Measurements from ENCODE around the gene PNPT1.
A peak's percentile ranks its signal among the peaks of the same experiment; 100 is the strongest.
"Not testable (repeated sequence)": the region's sequence is repeated elsewhere in the genome, so short reads cannot be mapped to it uniquely, and the experiment has no call there.

PNPT1 gene

DNA sequence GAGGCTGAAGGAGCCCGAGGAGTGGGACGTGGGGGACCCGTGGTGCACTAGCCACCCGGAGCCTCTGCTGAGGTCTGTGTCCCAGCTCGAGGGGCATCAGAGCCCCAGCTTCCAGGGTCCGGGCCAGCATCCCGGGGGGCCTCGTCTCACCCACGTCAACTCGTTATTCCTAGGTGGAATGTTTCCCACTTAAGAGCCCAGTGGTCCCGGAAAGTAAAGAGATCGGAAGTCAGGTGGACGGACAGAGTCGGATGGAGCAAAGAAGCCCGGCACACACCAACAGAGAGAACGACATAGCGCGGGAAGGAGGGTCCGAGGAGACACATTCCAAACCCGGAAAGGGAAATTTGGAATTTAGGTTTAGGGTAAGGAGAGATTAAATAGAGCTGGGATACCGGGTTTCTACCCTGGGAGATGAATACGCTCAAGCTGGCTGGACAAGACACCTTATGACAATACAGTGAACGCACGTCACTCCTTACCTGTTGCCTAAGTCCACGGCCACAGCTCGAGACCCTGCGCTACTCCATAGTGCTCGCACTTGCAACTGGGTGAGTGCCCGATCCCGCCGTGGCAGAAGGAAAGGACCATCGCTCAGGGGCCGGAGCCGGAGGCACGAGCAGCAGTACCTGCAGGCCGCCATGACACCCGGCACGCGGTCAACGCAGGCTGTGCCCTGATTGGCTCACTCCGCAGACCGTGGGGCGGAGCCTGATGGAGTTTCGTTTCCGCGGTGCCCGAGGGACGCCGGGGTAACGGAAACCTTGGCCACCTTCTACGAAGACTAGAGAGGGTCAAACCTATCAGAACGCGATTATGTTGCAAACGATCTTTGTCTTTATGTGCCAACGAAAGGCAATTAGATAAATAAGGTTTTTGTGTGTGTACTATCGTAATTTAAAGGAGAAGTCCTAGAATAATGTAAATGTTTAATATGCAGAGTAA, at the start of gene PNPT1:
TSS of gene PNPT1 (minus strand) at position 664 of the 945 bp plus-strand sequence. CDS start at position 643, 21 bp downstream.
- peak; percentile 77 for DNase-seq (ENCODE audit: low read depth)

DNA sequence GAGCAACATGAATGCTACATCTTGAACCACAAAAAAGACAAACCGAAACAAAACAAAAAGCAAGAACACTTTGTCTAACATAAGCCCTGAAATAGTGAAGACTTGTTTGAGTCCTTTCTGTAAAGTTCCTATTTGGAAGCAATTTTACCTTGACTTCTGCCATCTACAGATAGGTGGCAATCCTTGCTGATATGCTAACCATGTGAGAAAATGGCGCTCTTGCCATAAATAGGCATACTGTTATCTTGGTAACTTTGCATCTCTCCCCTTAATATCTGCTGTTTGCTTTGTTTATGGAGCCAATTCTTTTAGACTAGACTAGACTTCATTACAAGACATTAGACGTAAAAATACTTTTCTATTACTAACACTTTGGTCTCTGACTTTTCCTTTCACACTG, 49.4 kb upstream of the PNPT1 start:
- DNase-seq (ENCODE audit: low read depth), result no peak

DNA sequence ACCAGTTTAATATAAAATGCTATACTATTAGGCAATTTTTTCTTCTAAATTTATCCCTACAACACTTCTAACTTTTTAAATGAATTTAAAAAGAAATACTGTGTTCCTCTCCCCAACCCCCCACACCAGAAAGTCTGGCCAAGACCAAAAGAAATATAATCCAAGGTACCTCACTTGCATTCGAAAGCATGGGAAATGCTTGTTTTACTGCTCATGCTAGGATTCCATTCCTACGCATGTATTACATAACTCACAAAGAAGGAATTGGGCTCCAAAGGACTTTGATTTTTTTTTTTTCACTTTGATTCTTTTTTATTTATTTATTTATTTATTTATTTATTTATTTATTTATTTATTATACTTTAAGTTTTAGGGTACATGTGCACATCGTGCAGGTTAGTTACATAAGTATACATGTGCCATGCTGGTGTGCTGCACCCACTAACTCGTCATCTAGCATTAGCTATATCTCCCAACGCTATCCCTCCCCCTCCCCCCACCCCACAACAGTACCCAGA, 42.4 kb upstream of the PNPT1 start:
- DNase-seq (ENCODE audit: low read depth), result not testable (repeated sequence)

DNA sequence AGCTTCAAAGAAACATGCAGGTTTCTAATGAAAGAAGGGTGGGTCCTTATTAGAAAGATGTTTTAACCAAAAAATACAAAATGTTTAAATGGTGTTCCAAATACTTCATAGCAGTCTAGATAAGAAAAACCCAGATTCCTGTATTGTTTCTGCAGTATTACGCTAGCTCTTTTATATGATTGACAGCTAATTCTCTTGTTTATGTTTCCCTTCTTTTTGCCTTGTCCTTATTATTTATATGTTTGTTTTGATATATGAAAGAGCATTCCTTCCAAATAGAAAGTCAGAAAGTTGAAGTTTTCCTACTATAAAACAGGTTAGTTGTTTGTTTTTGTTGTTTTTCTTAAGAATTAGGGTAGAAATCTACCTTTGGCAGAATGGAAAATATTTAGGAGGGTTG, 41.1 kb upstream of the PNPT1 start:
- DNase-seq (ENCODE audit: low read depth), result no peak

DNA sequence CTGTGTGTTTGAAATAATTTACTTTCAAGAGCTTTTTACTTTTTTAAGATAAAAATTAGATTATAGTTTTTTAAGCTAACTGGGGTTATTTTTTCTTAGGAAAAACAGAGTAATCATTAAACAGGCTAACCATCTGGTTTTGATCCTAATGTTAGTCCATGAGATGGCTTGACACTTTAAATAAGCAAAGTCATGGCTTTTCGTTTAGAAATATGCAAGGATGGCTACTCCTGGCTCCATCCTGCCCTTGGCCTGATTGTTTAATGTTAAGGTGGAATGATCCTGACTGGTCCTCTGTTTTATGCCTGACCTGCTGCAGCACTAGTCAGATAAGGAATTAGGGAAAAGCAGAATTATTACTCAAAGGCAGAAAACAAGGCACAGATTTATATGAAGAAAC, 39.7 kb upstream of the PNPT1 start:
- no peak for DNase-seq (ENCODE audit: low read depth)

DNA sequence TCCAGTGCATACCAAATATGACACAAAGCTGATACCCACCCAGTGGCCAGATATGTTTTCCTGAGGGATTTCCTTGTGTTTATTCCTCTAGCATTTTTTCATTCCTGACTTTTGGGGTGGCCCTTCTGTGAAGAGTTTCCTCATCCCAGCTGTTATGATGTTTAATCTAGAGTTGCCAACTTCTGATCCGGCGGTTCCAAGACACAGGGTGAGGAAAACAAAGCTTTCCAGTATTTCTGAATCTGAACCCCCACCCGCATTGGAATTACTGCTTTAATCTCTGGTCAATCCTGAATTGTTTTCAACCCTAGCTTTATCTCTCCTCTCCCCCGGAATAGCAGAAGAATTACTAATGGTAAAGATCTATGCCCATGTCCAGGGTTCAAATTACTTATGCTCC, 39.2 kb upstream of the PNPT1 start:
- DNase-seq (ENCODE audit: low read depth), result no peak

DNA sequence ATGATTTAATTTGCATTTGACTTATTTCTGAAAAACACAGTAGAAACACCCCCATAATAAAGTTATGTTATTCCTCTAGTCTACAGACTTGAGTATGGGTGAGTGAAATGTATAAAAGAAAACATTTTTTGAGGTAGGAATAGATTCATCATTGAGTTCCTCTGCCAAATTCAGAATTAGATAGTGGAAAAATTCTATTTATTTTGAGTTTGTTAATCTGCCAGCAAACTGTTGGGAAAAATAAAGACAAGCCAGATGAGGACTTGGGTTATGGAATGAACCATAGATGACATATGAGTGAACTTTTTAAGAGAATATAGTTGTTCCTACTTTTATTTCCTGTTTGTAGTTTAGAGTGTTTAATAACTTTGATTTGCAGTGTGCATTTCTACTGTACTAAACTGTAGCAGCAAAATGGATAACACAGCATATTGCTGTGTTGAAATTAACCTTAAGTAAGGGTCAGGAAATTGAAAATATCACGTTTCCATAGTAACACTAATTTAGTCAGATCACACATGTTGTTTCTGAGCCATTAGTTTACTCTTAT, 35.6 kb upstream of the PNPT1 start:
- DNase-seq (ENCODE audit: low read depth), result no peak

DNA sequence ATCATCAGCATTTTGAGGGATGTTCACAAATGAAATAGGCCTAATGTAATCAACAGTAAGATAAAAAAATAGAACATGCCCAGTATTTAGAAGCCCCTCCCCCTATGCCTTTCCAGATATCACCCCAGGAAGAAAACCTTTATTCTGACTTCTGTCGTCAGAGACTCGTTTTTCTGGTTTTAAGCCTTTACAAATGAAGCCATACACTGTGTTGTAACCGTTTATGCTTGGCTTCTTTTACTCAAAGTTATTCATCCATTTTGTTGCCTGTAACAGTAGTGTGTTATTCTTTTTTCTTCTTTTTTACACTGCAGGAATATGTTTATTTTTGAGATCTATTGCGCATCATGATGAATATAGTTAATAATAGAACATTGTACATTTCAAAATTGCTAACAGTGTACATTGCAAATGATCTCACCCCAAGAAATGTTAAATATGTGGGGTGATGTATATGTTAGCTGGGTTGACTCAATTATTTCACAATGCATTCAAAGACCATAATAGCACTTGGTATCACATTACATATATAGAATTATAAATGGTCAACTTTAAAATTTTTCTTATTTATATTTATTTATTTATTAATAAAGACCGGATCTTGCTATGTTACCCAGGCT, 28.1 kb upstream of the PNPT1 start:
- DNase-seq (ENCODE audit: low read depth), result no peak

DNA sequence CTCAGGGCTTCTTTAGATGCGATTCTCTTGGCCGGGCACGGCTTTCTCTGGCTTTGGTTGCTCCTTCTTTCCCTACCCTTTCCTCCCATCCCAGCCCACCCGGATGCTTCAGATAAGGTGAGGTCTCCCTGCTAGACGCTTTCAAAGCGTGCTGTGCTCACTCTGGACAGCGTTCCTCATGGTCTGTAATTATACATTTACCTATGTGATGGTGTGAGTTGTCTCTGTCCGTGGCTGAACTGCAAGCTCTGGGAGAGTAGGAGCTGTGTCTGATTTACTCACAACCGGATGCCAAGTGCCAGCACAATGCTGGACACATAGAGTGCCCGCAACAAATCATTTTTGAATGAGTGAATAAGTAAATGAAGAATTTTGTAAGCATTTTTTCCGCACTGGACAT, 26.8 kb upstream of the PNPT1 start:
- no peak for DNase-seq (ENCODE audit: low read depth)

DNA sequence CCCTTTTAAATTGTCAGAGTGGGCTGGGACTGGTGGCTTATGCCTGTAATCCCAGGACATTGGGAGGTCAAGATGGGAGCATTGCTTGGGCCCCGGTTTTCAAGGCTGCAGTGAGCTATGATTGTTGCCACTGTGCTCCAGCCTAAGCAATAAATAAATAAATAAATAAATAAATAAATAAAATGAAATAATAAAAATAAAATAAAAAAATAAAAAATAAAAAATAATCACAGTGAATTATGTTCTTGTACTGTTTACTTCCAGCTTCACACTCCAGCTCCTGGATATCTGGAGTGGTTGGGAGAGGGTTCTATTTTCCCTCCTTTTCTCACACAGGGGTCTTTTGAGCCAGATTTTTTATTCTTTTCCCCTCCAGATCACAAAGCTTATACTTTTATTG, 26.2 kb upstream of the PNPT1 start:
- DNase-seq (ENCODE audit: low read depth), result no peak

DNA sequence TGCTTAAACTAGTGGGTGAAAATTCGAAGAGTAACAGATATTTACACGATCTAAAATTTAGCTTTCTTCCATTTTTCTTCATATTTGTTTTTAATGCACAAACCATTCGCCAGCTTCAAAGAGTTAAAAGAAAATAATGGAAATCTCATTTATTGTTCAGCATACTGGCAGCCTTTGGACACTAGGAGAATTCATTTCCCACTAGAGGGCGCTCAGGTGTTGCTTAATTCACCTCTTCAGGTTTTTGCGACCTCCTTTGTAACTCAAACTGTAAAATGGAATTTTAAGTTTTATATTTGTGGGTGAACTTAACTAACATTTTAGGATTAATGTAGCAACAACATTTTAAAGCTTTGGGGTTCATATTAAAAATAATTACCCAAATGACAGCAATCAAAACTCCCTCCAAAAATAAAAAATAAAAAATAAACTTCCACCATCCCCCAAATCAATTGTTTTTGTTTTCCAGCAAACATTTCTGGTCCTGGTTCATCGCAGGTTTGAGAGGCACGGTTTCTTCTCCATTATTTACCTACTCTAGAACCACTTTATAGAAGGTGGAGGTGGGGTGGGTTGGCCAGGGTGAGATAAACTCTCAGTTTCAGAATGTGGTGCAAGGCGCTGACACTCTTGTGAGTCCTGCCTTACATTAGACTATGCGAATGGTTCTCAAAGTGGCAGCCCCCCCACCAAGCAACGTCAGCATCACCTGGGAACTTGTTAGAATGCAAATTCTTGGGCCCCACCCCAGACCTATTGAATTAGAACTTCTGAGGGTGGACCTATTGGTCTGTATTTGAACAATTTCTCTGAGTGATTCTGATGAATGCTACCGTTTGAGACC, 24.7 kb upstream of the PNPT1 start:
- peak; percentile 14 for DNase-seq (ENCODE audit: low read depth)

DNA sequence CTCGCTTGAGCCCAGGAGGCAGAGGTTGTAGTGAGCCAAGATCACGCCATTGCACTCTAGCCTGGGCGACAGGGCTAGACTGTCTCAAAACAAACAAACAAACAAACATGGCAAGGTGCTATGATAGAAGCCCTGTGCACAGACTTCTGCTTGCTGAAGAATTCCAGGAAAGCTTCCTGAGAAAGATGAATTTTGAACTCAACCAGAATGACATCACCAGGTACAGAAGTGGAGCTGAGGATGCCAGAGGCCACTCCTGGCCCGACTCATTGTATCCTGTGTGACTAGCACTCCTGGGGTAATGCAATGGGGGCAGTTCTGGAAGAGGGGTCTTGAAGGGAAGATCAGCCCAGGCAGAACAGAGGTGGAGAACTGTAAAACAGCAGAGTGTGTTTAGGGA, 22.0 kb upstream of the PNPT1 start:
- no peak for DNase-seq (ENCODE audit: low read depth)

DNA sequence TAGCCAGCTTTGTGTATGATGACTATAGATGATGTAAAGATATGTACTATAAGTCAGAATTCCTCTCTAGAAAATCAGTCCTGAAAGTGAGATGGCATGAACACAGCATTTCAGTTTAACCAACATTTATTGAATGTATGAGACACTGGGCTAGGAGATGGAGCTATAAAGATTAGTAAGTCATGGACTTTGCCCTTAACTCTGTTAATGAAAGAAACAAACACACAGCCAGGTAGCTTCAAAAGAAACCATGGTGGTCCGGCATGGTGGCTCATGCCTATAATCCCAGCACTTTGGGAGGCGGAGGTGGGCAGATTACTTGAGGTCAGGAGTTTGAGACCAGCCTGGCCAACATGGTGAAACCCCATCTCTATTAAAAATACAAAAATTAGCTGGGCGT, 21.5 kb upstream of the PNPT1 start:
- DNase-seq (ENCODE audit: low read depth), result not testable (repeated sequence)

DNA sequence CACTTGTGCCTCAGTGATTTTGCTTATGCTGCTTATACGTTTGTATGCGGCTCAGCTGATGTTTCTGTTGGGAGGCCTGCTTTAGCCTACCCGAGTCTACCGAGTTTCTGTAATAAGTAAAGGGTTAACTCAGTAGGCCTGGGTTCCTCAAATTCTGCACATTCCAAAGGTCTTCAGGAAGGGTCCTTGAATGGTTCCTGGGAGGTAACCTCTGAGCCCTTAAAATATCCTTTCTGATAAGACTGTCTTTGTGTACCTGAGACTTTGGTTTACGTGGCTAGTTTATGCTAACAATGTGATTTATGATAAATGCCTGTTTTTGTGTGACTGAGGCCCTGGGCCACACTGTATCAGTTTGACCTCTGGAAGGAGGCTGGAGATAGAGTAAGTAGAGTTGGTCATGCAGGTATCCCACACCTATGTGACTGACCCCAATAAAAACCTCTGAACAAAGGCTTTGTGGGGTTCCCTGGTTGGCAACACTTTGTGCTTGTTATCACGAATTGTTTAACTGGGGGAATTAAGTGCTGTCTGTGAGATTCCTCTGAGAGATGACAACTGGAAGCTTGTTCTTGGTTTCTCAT, 18.9 kb upstream of the PNPT1 start:
- DNase-seq (ENCODE audit: low read depth), result no peak

DNA sequence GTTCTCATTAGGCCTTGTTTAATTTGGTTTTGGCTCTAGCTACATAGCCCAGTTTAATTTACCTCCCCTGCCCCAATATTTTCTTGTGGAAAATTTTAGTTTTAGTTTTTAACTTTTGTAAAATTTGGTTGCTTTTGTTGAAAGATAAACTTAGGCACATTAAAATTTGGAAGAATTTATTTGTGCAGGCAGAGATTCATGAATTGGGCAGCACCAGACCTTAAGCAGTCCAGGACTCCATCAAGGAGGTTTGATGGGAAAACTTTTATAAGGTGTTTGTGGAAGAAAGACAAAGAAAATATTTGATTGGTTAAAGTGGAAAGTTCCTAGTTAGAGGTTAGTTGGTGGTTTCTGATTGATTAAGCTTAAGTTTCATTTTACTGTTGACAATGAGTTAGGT, 16.4 kb upstream of the PNPT1 start:
- DNase-seq (ENCODE audit: low read depth), result no peak

DNA sequence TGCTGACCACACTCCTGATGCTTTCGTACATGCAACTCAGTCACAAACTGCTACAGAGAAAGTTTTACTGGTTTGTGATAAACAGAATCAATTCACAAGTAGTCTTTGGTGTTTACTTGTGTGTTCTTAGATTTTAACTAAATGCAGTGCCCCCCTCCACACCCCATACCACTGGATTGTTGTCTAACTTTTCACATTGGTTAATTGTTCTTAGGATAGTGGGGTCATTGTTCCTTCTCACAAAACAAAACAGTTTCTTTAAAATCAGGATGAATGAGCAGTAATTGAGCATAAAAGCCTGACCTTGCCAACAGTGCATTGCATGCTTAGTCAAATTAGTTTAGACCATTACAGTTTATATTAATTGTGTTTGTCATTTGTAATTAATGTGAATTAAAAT, 14.1 kb upstream of the PNPT1 start:
- DNase-seq (ENCODE audit: low read depth), result no peak

DNA sequence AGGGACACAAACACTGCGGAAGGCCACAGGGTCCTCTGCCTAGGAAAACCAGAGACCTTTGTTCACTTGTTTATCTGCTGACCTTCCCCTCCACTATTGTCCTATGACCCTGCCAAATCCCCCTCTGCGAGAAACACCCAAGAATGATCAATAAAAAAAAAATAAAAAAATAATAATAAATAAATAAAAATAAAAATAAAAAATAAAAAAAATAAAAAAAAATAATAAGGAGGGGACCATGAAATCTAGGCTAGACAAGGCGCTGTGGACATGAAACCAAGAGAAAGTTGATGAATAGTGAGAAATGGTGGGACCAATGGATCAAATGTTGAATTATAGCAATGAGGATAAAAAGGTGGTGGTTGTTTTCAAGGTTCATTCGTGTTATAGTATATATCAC, 12.6 kb upstream of the PNPT1 start:
- not testable (repeated sequence) for DNase-seq (ENCODE audit: low read depth)

DNA sequence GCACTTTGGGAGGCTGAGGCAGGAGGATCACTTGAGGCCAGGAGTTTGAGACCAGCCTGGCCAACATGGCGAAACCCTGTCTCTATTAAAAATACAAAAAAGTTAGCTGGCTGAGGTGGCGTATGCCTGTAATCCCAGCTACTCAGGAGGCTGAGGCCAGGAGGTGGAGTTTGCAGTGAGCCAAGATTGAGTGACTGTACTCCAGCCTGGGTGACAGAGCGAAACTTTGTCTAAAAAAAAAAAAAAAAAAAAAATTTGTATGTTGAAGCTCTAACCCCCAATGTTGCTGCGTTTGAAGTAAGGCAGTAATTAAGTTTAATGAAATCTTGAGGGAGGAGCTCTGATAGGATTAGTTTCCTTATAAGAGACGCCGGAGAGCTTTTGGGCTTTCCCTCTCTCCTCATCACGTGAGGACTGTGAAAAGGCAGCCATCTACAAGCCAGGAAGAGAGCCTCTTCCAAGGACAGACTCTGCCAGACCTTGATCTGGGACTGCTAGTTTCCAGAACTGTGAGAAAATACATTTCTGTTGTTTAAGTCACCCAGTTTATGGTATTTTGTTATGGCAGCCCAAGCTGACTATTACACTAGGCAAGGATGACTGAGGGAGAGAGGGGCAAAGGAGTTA, 11.5 kb upstream of the PNPT1 start:
- no peak for DNase-seq (ENCODE audit: low read depth)

DNA sequence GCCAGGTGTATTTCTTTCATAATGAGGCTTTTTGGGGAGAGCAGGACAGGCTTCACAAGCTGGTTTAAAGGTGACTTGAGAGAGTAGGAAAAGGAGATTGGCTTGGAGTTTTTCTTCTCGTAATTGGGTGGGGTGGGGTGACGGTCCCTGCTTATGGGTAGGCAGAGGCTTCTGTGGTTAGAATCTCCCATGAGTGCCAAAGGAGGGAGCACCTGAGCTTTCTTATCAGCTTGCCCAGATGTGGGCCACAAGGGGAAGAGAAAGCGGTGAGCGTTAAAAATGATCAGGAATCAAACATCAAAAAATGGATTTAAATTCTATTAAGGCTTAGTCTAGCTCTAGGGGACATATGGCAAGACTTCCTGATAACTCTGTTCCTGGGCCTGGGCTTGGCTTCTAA, 9.7 kb upstream of the PNPT1 start:
- no peak for DNase-seq (ENCODE audit: low read depth)

DNA sequence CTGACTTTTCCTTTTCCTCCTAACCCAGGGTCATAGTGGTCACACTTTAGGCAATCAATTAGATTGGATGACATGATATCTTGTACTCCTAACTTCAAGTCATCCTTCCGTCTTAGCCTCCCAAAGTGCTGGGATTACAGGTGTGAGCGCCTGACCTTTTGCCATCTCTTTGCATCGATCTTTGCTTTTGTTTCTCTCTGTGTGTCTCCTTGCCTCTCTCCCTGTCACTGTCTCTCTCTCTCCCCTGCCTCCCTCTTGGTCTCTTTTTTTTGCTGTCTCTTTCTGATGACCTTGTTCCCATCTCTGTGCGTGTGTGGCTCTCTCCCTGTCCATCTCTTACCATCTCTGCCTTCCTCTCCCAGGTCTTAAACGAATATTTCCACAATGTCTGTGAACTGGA, 904 bp downstream of the PNPT1 start:
- not testable (repeated sequence) for DNase-seq (ENCODE audit: low read depth)

DNA sequence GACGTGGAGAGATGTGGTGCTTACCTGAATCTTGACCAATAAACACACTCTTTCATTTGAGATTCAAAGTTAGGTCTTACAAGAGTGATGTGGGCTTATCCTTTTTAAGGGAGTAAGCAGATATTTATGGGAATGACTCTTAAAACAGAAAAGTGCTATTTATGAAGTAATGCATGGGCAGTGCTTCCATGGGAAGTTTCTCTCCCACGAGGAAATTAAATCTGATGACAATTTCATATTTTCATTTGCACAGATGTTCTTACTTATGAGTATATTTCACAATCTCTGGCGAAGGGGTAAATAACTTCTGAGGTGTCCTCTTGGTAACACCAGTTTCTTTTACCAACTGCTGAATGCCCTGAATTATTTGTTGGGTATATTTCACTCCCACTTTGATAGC, 21.0 kb downstream of the PNPT1 start:
- no peak for DNase-seq (ENCODE audit: low read depth)
